Stimulated activated CD4-positive, alpha-beta T cell treated with anti-CD3 and anti-CD28 coated beads, Interleukin-15, amount 100 ng/mL, for 24 hours (primary cell): ENCODE measurements around the gene KIAA1191.

Experiments used
- DNase-seq: peaks from one replicate; pipeline ENCODE4 v3.0.0-alpha.2; 2020

Gene KIAA1191

GRCh38 chr5:176389135-176390123, 27.9 kb upstream of the KIAA1191 start:
- DNase-seq, result no peak

- peak; percentile 100 for DNase-seq
These were observed 27.0 kb upstream of the KIAA1191 start, which contains the start of the genes HIGD2A and NOP16 for GRCh38 chr5:176388444-176389134. Gene HIGD2A, plus strand, starts transcription at chr5:176388751. Its CDS starts 69 bp downstream, at chr5:176388820. Gene NOP16, minus strand, starts transcription at chr5:176388598. Its CDS starts 59 bp downstream, at chr5:176388539.

GRCh38 chr5:176388003-176388443, 26.5 kb upstream of the KIAA1191 start:
- DNase-seq, result no peak

GRCh38 chr5:176387384-176387925, 25.9 kb upstream of the KIAA1191 start:
- DNase-seq, result no peak

GRCh38 chr5:176386491-176386890, 24.9 kb upstream of the KIAA1191 start:
- DNase-seq, result no peak

GRCh38 chr5:176384991-176385390, 23.4 kb upstream of the KIAA1191 start:
- no peak for DNase-seq

- no peak for DNase-seq
These were observed 22.9 kb upstream of the KIAA1191 start for GRCh38 chr5:176384366-176384930.

GRCh38 chr5:176383961-176384360, 22.4 kb upstream of the KIAA1191 start:
- DNase-seq, result no peak

GRCh38 chr5:176383248-176383905, 21.8 kb upstream of the KIAA1191 start:
- DNase-seq, result no peak

- no peak for DNase-seq
These were observed 21.2 kb upstream of the KIAA1191 start for GRCh38 chr5:176382721-176383120.

GRCh38 chr5:176381979-176382378, 20.4 kb upstream of the KIAA1191 start:
- no peak for DNase-seq

GRCh38 chr5:176381423-176381822, 19.9 kb upstream of the KIAA1191 start:
- DNase-seq, result no peak

GRCh38 chr5:176379881-176380280, 18.3 kb upstream of the KIAA1191 start:
- DNase-seq, result no peak

GRCh38 chr5:176373100-176373818, 11.7 kb upstream of the KIAA1191 start:
- no peak for DNase-seq

- DNase-seq, result no peak
These were observed 10.3 kb upstream of the KIAA1191 start for GRCh38 chr5:176371621-176372539.

GRCh38 chr5:176369934-176370711, 8.6 kb upstream of the KIAA1191 start:
- DNase-seq, result no peak

GRCh38 chr5:176368726-176369125, 7.2 kb upstream of the KIAA1191 start:
- no peak for DNase-seq

GRCh38 chr5:176366232-176366894, 4.8 kb upstream of the KIAA1191 start:
- no peak for DNase-seq
